GM12878 (cell line): ENCODE results near the gene SLC28A2.

Experiments used
- BRCA1 ChIP-seq: IDR thresholded peaks from 2 replicates; pipeline ENCODE4 v1.6.1; 2011; ENCODE audit warnings: low read depth, low read length, improper control_type of control experiment
- CEBPZ ChIP-seq: fragments of 150-350 bp; IDR thresholded peaks from 2 replicates; pipeline ENCODE4 v1.6.1; 2016; ENCODE audit warnings: low read depth, low read length
- CTCF ChIP-seq, 3 experiments: IDR thresholded peaks in 2 of 3; conservative IDR thresholded peaks in 1 of 3; 2 replicates each; pipeline ENCODE4 v1.5.1; 2011; ENCODE audit warnings: low read depth in 3 of 3, low read length in 3 of 3, mild to moderate bottlenecking in 3 of 3, control low read depth in 2 of 3, moderate library complexity in 2 of 3, inconsistent platforms in 1 of 3, mixed read lengths in 1 of 3; ENCODE audit not compliant: control insufficient read depth in 2 of 3, insufficient read depth in 1 of 3; ENCODE audit errors: extremely low read depth in 1 of 3

GRCh38 chr15:45221053-45221599 lies 30.9 kb upstream of the SLC28A2 start:
- TF ChIP-seq CTCF (IDR thresholded peaks at IDR 0.05 in 2 of 3, conservative IDR thresholded peaks at IDR 0.05 in 1 of 3; ENCODE audit: control insufficient read depth in 2 of 3, extremely low read depth in 1 of 3, insufficient read depth in 1 of 3, low read depth in 3 of 3, low read length in 3 of 3) (no peak), BRCA1 (no peak), CEBPZ (no peak)
